Right lobe of liver (tissue), 4 donors: Measurements from ENCODE around the gene CNTN5.

ENCODE experiments used
- CTCF ChIP-seq, 4 donors: fragments of 200-600 bp in 3 of 4; fragments of 450-650 bp in 1 of 4; IDR thresholded peaks; one replicate each; pipeline versions ENCODE4 v1.5.1 to v1.8.0; 2016 to 2022; ENCODE audit warnings: antibody characterized with exemption in 4 of 4, mild to moderate bottlenecking in 2 of 4
- POLR2A ChIP-seq: fragments of 450-650 bp; IDR thresholded peaks from one replicate; pipeline ENCODE4 v1.6.1; 2017; ENCODE audit warnings: antibody characterized with exemption, mild to moderate bottlenecking
- donor health status: DM: no; HTN: no; CAD: no.
- donor health status: DM: no; HTN: no; CAD: no.
- donor health status: DM: no; HTN: yes; CAD: no.

GRCh38 chr11:99531468-99531867, 510.7 kb downstream of the CNTN5 start:
- TF ChIP-seq POLR2A: no peak
- TF ChIP-seq CTCF (IDR thresholded peaks at IDR 0.05): no peak
